Measurements from ENCODE around the gene CAMK2N2.

The CAMK2N2 gene

DNA sequence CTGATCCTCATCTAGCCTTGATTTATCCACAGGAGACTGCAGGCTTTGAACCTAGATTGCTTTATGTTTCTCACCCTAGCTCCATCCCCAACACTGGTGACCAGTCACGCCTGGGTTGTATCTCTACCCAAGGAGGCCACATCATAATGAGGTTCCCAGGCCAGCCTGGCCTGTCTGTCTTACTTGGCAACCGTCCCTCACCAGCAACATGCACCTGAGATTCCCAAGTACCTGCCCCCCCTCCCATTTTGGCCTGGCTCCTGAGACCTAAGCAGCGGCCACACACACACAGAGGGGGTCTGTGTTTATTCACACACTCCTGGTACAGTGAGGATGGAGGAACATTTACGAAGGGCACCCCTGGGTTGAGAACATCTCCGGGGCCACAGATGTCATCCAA, 2.4 kb downstream of the CAMK2N2 start:
- H3K4me3 ChIP-seq (ENCODE audit: low read depth in 1 of 2, low read length in 2 of 2): no peak overlapping the region

DNA sequence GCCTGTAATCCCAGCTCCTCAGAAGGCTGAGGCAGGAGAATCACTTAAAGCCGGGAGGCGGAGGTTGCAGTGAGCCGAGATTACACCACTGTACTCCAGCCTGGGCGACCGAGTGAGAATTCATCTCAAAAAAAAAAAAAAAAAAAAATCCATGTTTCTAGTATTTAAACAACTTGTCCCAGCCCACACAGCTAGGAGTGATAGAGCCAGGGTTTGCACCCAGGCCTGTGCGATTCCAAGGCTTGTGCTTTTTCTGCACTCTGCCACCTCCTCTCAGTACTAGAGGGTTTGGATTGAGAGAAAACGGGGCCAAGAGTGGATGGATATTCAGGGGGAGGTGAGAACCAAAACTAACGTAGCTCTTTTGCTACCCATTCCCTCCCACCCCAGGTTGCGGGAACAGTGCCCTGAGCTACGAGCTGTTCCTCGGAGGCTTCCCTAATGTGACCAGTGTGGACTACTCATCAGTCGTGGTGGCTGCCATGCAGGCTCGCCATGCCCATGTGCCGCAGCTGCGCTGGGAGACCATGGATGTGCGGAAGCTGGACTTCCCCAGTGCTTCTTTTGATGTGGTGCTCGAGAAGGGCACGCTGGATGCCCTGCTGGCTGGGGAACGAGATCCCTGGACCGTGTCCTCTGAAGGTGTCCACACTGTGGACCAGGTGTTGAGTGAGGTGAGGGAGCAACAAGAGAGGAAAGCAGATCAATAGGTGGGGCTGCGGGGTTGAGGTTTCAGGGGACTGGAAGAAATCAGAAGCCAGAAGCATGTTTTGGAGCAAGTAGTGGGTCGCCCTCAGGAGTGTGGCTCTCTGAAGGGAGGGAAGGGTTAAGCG, 4.1 kb downstream of the CAMK2N2 start:
- Histone ChIP-seq H3K36me3 (ENCODE audit: control insufficient read depth in 1 of 2, insufficient read depth in 2 of 2, low read length in 2 of 2) (no peaks in the 10 kb centered on the region), H3K4me1 (ENCODE audit: control insufficient read depth in 1 of 2, insufficient read depth in 2 of 2, low read length in 2 of 2) (peaks cover 10 to 17% of the 10 kb centered on the region in 2 donors), H3K27me3 (ENCODE audit: control insufficient read depth in 1 of 2, insufficient read depth in 2 of 2, low read length in 2 of 2) (peaks cover 19 to 20% of the 10 kb centered on the region in 2 donors), H3K4me3 (ENCODE audit: low read depth in 1 of 2, low read length in 2 of 2) (no peak overlapping the region), H3K9ac (ENCODE audit: low read depth in 1 of 2, low read length in 2 of 2) (no peak overlapping the region), H3K9me3 (ENCODE audit: control insufficient read depth in 1 of 2, low read length in 2 of 2) (no peaks in the 10 kb centered on the region), H3K27ac (ENCODE audit: low read depth, low read length) (no peak overlapping the region)

More for the DNA sequence above, 2.4 kb downstream of the CAMK2N2 start:
- peaks cover 27 to 30% of the 10 kb centered on the region in 2 donors for H3K27me3 ChIP-seq (ENCODE audit: control insufficient read depth in 1 of 2, insufficient read depth in 2 of 2, low read length in 2 of 2)
- no peaks in the 10 kb centered on the region for H3K9me3 ChIP-seq (ENCODE audit: control insufficient read depth in 1 of 2, low read length in 2 of 2)
- H3K9ac ChIP-seq (ENCODE audit: low read depth in 1 of 2, low read length in 2 of 2): no peak overlapping the region
- peaks cover 10 to 21% of the 10 kb centered on the region in 2 donors for H3K4me1 ChIP-seq (ENCODE audit: control insufficient read depth in 1 of 2, insufficient read depth in 2 of 2, low read length in 2 of 2)
- H3K36me3 ChIP-seq (ENCODE audit: control insufficient read depth in 1 of 2, insufficient read depth in 2 of 2, low read length in 2 of 2): no peaks in the 10 kb centered on the region
- H3K27ac ChIP-seq (ENCODE audit: low read depth, low read length): no peak overlapping the region

DNA sequence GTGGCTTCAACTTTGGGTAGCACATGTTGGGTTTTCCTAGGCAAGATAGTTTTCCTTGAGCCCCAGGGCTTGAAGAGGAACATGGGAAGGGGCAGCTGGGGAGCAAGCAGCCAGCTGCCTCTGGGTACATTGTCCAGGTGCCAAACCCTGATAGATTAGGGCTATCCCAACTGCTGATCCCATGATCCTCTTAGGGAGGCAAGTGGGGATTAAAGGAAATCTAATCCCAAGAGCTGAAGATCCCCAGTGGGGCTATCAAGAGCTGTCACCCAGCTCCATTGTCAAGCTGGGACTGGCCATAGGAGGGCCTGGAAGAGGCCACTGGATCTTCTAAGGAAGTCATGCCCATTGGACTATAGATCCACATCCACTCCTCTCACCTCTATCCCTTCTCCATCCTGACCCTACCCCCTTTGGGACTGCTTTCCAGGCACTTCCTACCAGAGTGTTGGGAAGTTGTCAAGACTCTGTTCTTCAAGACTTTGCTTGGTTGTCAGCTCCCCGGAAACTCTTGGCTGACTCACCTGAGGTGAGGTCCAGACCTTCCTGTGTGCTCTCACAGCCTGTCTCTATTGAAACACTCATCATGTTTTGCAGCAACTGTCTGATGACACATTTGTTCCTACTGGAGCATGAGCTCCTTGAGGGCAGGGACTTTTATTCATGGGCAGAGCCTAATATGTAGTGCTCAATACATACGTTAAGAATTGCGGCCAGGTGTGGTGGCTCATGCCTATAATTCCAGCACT, 5.9 kb downstream of the CAMK2N2 start:
- peaks cover 3 to 4% of the 10 kb centered on the region in 2 donors for H3K4me1 ChIP-seq (ENCODE audit: control insufficient read depth in 1 of 2, insufficient read depth in 2 of 2, low read length in 2 of 2)
- no peak overlapping the region for H3K4me3 ChIP-seq (ENCODE audit: low read depth in 1 of 2, low read length in 2 of 2)
- no peaks in the 10 kb centered on the region for H3K9me3 ChIP-seq (ENCODE audit: control insufficient read depth in 1 of 2, low read length in 2 of 2)
- peaks cover 10% of the 10 kb centered on the region in 2 donors for H3K27me3 ChIP-seq (ENCODE audit: control insufficient read depth in 1 of 2, insufficient read depth in 2 of 2, low read length in 2 of 2)
- no peaks in the 10 kb centered on the region for H3K36me3 ChIP-seq (ENCODE audit: control insufficient read depth in 1 of 2, insufficient read depth in 2 of 2, low read length in 2 of 2)
- no peak overlapping the region for H3K27ac ChIP-seq (ENCODE audit: low read depth, low read length)
- no peak overlapping the region for H3K9ac ChIP-seq (ENCODE audit: low read depth in 1 of 2, low read length in 2 of 2)

DNA sequence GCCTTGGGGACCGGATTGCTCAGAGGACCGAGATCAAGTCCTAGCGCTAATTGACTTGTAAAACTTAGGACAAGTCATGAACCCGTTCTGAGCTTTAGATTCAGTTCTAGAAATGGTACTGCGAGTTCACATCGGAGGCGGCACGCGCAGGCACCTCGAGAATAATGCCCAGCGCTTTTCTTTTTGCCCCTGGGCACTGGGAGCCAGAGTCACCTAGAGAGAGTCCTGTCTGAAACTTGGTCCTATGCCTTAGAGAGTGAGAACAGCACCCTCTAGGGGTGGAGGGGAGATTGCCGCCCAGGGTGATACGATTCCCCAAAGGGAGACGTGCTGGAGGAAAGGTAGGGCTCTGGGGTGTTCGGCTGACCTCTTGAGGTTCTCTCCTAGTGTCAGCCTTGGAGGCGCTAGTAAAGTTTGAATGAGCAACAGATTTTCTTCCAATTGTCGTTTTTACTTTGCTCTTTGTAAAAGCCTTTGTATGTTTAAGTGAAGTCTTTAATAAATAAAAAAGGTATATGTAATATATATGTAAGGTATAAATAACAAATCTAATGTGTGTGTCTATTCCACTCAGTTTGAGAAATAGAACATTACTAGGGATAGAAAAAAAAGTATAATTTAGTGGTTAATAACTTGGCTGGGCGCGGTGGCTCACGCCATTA, 11.1 kb downstream of the CAMK2N2 start:
- Histone ChIP-seq H3K4me3 (ENCODE audit: low read depth in 1 of 2, low read length in 2 of 2) (peak overlapping the region; percentile 99), H3K27ac (ENCODE audit: low read depth, low read length) (no peak overlapping the region), H3K9me3 (ENCODE audit: control insufficient read depth in 1 of 2, low read length in 2 of 2) (no peaks in the 10 kb centered on the region), H3K9ac (ENCODE audit: low read depth in 1 of 2, low read length in 2 of 2) (peak overlapping the region; percentile 62 to 97), H3K36me3 (ENCODE audit: control insufficient read depth in 1 of 2, insufficient read depth in 2 of 2, low read length in 2 of 2) (peaks cover 2 to 5% of the 10 kb centered on the region in 2 donors), H3K27me3 (ENCODE audit: control insufficient read depth in 1 of 2, insufficient read depth in 2 of 2, low read length in 2 of 2) (no peaks in the 10 kb centered on the region), H3K4me1 (ENCODE audit: control insufficient read depth in 1 of 2, insufficient read depth in 2 of 2, low read length in 2 of 2) (peaks cover 4 to 14% of the 10 kb centered on the region in 2 donors)

DNA sequence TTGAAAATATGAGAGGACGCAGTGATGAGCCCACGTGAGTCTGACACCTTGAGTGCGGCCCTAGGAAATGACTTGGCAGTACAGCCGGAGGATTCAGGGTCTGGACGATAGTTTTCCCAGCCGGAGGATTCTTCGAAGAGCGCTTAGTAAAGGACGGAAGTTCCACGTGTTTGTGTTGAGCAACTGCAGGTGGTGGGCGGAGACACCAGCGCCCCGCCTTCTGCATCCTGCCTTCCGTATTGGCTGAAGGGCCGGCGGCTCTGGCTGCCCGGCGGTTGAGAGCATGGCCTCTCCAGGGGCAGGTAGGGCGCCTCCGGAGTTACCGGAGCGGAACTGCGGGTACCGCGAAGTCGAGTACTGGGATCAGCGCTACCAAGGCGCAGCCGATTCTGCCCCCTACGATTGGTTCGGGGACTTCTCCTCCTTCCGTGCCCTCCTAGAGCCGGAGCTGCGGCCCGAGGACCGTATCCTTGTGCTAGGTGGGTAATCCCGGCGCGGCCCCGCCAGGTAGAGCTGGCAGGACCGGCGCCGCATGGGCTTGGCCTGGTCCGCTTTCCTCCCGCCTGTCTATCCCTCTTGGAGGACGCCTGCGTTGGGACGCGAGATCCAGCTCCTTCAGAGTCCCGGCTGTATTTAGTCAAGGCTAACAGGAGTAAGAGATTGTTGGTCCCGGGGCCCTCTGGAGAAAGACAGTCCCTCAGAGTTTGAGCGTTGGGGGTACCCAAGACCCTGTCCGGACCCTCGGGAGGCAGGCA, 11.8 kb downstream of the CAMK2N2 start, which contains the start of gene EEF1AKMT4:
Gene EEF1AKMT4 (plus strand): TSS at position 261 of the 755 bp plus-strand sequence. CDS start 23 bp downstream, at position 284.
- H3K9ac ChIP-seq (ENCODE audit: low read depth in 1 of 2, low read length in 2 of 2): peak within 1 kb of the TSS; percentile 70 to 97
- peaks cover 4 to 14% of the 10 kb centered on the region in 2 donors for H3K4me1 ChIP-seq (ENCODE audit: control insufficient read depth in 1 of 2, insufficient read depth in 2 of 2, low read length in 2 of 2)

DNA sequence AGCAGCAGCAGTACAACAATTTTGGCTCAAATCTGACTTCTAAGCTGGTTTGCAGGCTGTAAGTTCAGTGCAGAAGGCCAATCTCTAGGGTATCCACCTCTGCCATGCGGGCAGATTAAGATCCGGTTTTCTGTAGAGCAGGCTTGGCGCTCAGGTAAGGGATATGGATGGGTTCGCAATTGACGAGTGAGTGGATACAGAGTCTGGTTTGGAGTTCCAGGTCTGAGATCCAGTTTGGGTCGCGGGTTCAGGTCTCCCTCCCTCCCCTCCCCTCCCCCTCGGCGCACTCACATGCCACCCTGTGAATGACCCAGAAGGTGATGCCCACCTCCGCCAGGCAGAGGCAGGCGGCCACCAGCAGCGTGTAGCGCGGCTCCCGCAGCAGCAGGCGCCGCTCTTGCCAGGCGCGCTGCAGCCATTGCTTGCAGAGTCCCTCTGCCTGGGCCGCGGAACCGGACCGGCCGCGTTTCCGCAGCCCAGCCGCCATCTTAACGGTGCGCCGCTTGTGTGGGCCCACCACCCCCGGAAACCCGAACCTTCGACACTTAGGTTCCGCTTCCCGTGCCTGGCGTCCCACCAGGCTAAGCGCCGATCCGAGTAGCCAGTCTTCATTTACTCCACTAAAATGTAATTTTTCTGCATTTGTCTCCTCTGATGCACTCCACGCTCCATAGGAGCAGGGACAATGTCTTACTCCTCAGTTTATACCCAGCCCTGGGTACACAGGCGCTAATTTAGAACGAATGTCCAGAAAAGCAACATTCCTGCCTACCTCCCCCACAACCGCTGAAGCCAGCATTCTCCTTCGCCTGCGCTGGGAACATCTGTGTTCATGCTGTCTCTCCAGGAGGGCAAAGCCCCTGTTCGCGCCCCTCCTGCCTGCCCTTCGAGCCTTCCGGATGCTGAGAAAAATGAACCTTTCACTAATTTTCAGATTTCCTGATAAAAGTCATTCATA, 12.6 kb downstream of the CAMK2N2 start, which contains the start of gene ALG3:
Gene ALG3 (minus strand): TSS at position 509 of the 958 bp plus-strand sequence. CDS start 22 bp downstream, at position 487.
- Histone ChIP-seq H3K9ac (ENCODE audit: low read depth in 1 of 2, low read length in 2 of 2) (peak within 1 kb of the TSS; percentile 70 to 97), H3K36me3 (ENCODE audit: control insufficient read depth in 1 of 2, insufficient read depth in 2 of 2, low read length in 2 of 2) (peaks cover 14 to 21% of the 10 kb centered on the region in 2 donors), H3K27me3 (ENCODE audit: control insufficient read depth in 1 of 2, insufficient read depth in 2 of 2, low read length in 2 of 2) (no peaks in the 10 kb centered on the region), H3K27ac (ENCODE audit: low read depth, low read length) (peak within 1 kb of the TSS; percentile 69), H3K9me3 (ENCODE audit: control insufficient read depth in 1 of 2, low read length in 2 of 2) (no peaks in the 10 kb centered on the region), H3K4me3 (ENCODE audit: low read depth in 1 of 2, low read length in 2 of 2) (peak within 1 kb of the TSS; percentile 99), H3K4me1 (ENCODE audit: control insufficient read depth in 1 of 2, insufficient read depth in 2 of 2, low read length in 2 of 2) (peaks cover 4 to 14% of the 10 kb centered on the region in 2 donors)

More for the DNA sequence above, 11.8 kb downstream of the CAMK2N2 start, which contains the start of gene EEF1AKMT4:
- Histone ChIP-seq H3K9me3 (ENCODE audit: control insufficient read depth in 1 of 2, low read length in 2 of 2) (no peaks in the 10 kb centered on the region), H3K36me3 (ENCODE audit: control insufficient read depth in 1 of 2, insufficient read depth in 2 of 2, low read length in 2 of 2) (peaks cover 9 to 12% of the 10 kb centered on the region in 2 donors), H3K27ac (ENCODE audit: low read depth, low read length) (peak within 1 kb of the TSS; percentile 69), H3K27me3 (ENCODE audit: control insufficient read depth in 1 of 2, insufficient read depth in 2 of 2, low read length in 2 of 2) (no peaks in the 10 kb centered on the region), H3K4me3 (ENCODE audit: low read depth in 1 of 2, low read length in 2 of 2) (peak within 1 kb of the TSS; percentile 99)

DNA sequence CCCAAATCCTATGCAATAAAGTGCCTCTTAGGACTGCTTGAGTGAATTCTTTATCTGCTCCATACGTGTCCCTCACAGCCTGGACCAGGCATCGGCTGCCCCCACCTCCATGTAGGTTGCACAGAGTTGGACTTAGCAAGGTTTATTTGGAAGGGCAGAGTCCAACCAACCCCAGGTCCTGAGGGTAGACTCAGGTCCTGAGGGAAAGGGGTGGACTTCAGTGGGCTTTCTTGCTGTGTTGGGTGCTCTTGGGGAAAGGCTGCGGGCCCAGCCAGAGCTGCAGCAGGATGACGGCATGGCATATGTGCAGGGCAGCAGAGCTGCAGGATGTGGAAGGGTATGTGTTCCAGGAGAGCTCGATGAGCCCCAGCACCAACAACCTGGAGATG, 19.1 kb downstream of the CAMK2N2 start:
- Histone ChIP-seq H3K27me3 (ENCODE audit: control insufficient read depth in 1 of 2, insufficient read depth in 2 of 2, low read length in 2 of 2) (no peaks in the 10 kb centered on the region), H3K36me3 (ENCODE audit: control insufficient read depth in 1 of 2, insufficient read depth in 2 of 2, low read length in 2 of 2) (peaks cover 25 to 39% of the 10 kb centered on the region in 2 donors), H3K4me3 (ENCODE audit: low read depth in 1 of 2, low read length in 2 of 2) (no peak overlapping the region), H3K27ac (ENCODE audit: low read depth, low read length) (no peak overlapping the region), H3K4me1 (ENCODE audit: control insufficient read depth in 1 of 2, insufficient read depth in 2 of 2, low read length in 2 of 2) (peaks cover 0 to 17% of the 10 kb centered on the region in 2 donors), H3K9ac (ENCODE audit: low read depth in 1 of 2, low read length in 2 of 2) (no peak overlapping the region), H3K9me3 (ENCODE audit: control insufficient read depth in 1 of 2, low read length in 2 of 2) (no peaks in the 10 kb centered on the region)

DNA sequence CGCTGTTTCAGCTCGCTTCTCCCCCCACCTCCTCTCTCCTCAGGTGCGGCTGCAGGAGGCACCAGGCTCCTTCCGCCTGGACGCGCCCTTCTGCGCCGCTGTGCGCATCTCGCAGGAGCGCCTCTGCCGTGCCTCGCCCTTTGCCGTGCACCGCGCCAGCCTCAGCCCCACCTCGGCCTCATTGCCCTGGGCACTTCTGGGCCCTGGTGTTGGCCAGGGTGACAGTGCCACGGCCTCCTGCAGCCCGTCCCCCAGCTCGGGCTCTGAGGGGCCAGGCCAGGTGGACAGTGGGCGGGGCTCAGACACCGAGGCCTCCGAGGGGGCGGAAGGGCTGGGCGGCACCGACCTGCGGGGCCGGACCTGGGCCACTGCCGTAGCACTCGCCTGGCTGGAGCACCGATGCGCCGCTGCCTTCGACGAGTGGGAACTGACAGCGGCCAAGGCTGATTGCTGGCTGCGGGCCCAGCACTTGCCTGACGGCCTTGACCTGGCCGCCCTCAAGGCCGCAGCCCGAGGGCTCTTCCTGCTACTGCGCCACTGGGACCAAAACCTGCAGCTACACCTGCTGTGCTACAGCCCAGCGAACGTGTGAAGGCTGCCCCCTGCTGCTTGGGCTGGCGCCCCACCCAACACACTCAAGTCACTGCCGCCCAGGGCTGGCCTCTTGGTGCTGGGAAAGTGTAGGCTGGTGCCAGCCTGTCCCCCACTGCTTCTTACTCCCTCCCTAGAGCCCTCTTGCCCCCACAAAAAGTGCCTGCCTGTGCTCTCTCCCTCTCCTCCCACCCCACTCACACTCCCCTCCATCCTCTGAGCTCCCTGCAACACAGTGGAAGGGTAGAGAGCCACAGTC, 19.7 kb downstream of the CAMK2N2 start:
- H3K27me3 ChIP-seq (ENCODE audit: control insufficient read depth in 1 of 2, insufficient read depth in 2 of 2, low read length in 2 of 2): no peaks in the 10 kb centered on the region
- H3K9ac ChIP-seq (ENCODE audit: low read depth in 1 of 2, low read length in 2 of 2): no peak overlapping the region
- peaks cover 0 to 17% of the 10 kb centered on the region in 2 donors for H3K4me1 ChIP-seq (ENCODE audit: control insufficient read depth in 1 of 2, insufficient read depth in 2 of 2, low read length in 2 of 2)
- peak overlapping the region in 1 of 2 donors; percentile 54 for H3K4me3 ChIP-seq (ENCODE audit: low read depth in 1 of 2, low read length in 2 of 2)
- peaks cover 25 to 39% of the 10 kb centered on the region in 2 donors for H3K36me3 ChIP-seq (ENCODE audit: control insufficient read depth in 1 of 2, insufficient read depth in 2 of 2, low read length in 2 of 2)
- H3K27ac ChIP-seq (ENCODE audit: low read depth, low read length): no peak overlapping the region
- H3K9me3 ChIP-seq (ENCODE audit: control insufficient read depth in 1 of 2, low read length in 2 of 2): no peaks in the 10 kb centered on the region

Measured in duodenal mucosa (tissue), 2 donors.